WTC11 (cell line): ENCODE measurements around the gene RCAN2. TPM values are rescaled to one million over a fixed set of nuclear protein-coding genes. Genes with fewer than 3 reads are reported as not detected.

ENCODE experiments used
- ATAC-seq: fragments of 200-7000 bp; cut with Tn5 transposase; 2 replicates; pipeline ENCODE4 v1.10.0; 2021; ENCODE audit warnings: mild to moderate bottlenecking, moderate library complexity
- CTCF ChIA-PET: fragments of 300-600 bp; sonication (Branson Sonifier 250); formaldehyde crosslinking; loops from one replicate; lab custom pipeline; 2021; ENCODE audit warnings: antibody characterized with exemption; lab: Charles Lee
- POLR2A ChIA-PET: fragments of 350-600 bp; sonication (Branson Sonifier 250); formaldehyde crosslinking; loops from one replicate; lab custom pipeline; 2021; ENCODE audit warnings: antibody characterized with exemption; lab: Charles Lee
- DNase-seq: peaks from one replicate; pipeline ENCODE4 v3.0.0; 2021; ENCODE audit warnings: low spot score
- H3K27ac Mint-ChIP-seq: 2 replicates; pipeline ENCODE4 v1.8.0; 2021; ENCODE audit warnings: mixed read lengths
- H3K27me3 Mint-ChIP-seq: 2 replicates; pipeline ENCODE4 v1.8.0; 2021; ENCODE audit warnings: low read depth, mild to moderate bottlenecking, moderate library complexity, mixed read lengths
- H3K36me3 Mint-ChIP-seq: 2 replicates; pipeline ENCODE4 v1.8.0; 2021; ENCODE audit warnings: mixed read lengths
- H3K4me1 Mint-ChIP-seq: 2 replicates; pipeline ENCODE4 v1.8.0; 2022; ENCODE audit warnings: mixed read lengths
- H3K4me3 Mint-ChIP-seq: 2 replicates; pipeline ENCODE4 v1.8.0; 2021; ENCODE audit warnings: mild to moderate bottlenecking, moderate library complexity, mixed read lengths
- H3K9me3 Mint-ChIP-seq: 2 replicates; pipeline ENCODE4 v1.8.0; 2021; ENCODE audit warnings: mixed read lengths
- CDX4 ChIP-seq: fragments of 250-450 bp; sonication (Bioruptor Pico); IDR thresholded peaks from 2 replicates; pipeline ENCODE4 v1.9.0; 2021; ENCODE audit warnings: moderate library complexity, mild to moderate bottlenecking, inconsistent platforms, borderline replicate concordance
- FOXP4 ChIP-seq: sonication (generic); formaldehyde crosslinking; IDR thresholded peaks from 2 replicates; pipeline ENCODE4 v1.8.0; 2022; ENCODE audit warnings: mild to moderate bottlenecking, missing genetic modification reagents
- MAX ChIP-seq: sonication (generic); formaldehyde crosslinking; IDR thresholded peaks from 2 replicates; pipeline ENCODE4 v1.8.0; 2022; ENCODE audit warnings: mild to moderate bottlenecking, missing genetic modification reagents
- MLX ChIP-seq: sonication (generic); formaldehyde crosslinking; IDR thresholded peaks from 2 replicates; pipeline ENCODE4 v1.8.1; 2023; ENCODE audit warnings: mild to moderate bottlenecking, missing genetic modification reagents, moderate library complexity
- MYBL2 ChIP-seq: sonication (generic); formaldehyde crosslinking; IDR thresholded peaks from 2 replicates; pipeline ENCODE4 v1.8.1; 2023; ENCODE audit warnings: mild to moderate bottlenecking, moderate library complexity, missing genetic modification reagents
- TCF7 ChIP-seq: sonication (generic); formaldehyde crosslinking; IDR thresholded peaks from 2 replicates; pipeline ENCODE4 v1.8.0; 2022; ENCODE audit warnings: mild to moderate bottlenecking, low read depth, missing genetic modification reagents, moderate library complexity
- ZBTB21 ChIP-seq: sonication (generic); formaldehyde crosslinking; IDR thresholded peaks from 2 replicates; pipeline ENCODE4 v1.8.1; 2023; ENCODE audit warnings: mild to moderate bottlenecking, missing genetic modification reagents, borderline replicate concordance
- ZMAT4 ChIP-seq: fragments of 250-450 bp; sonication (Bioruptor Pico); IDR thresholded peaks from 2 replicates; pipeline ENCODE4 v1.9.0; 2021; ENCODE audit warnings: mild to moderate bottlenecking
- total RNA-seq: library from RNA; stranded (reverse); gene quantifications from 3 replicates; pipeline ENCODE4 v1.2.3, GENCODE V29; 2021
- TF ChIP-seq, protein P1 (sequence below): sonication (generic); formaldehyde crosslinking; IDR thresholded peaks from 2 replicates; pipeline ENCODE4 v1.8.1; 2023; ENCODE audit warnings: mild to moderate bottlenecking, missing genetic modification reagents
- TF ChIP-seq, protein P2 (sequence below): sonication (generic); formaldehyde crosslinking; IDR thresholded peaks from 2 replicates; pipeline ENCODE4 v1.8.1; 2023; ENCODE audit warnings: mild to moderate bottlenecking, moderate library complexity, missing genetic modification reagents
- TF ChIP-seq, protein P3 (sequence below): sonication (generic); formaldehyde crosslinking; IDR thresholded peaks from 2 replicates; pipeline ENCODE4 v1.8.0; 2022; ENCODE audit warnings: missing genetic modification reagents

RCAN2 gene
- total RNA-seq, 1 experiment from 2014 or later, result 3.9 TPM

- H3K4me1 Mint-ChIP-seq, result peaks cover 34% of the 10 kb centered on the region
- CTCF ChIA-PET, result interaction anchor here (0.7 to 2.5 kb wide), 31 partner anchors 8 to 615 kb away, joined by 3 to 39 read pairs (median 5); partner anchors contain the start of gene PLA2G7
- H3K9me3 Mint-ChIP-seq, result no peaks in the 10 kb centered on the region
- H3K27me3 Mint-ChIP-seq, result peaks cover 50% of the 10 kb centered on the region
- DNase-seq, result peak; percentile 56
- H3K36me3 Mint-ChIP-seq, result no peaks in the 10 kb centered on the region
- no peak overlapping the region for H3K27ac Mint-ChIP-seq
- H3K4me3 Mint-ChIP-seq, result peak overlapping the region; percentile 57
- TF ChIP-seq MAX (peak; percentile 35; the same call in 1 of the 2 replicates), FOXP4 (CRISPR knock-in tag) (no peak), TCF7 (CRISPR knock-in tag) (no peak), ZBTB21 (no peak), CDX4 (CRISPR knock-in tag) (no peak), ZMAT4 (CRISPR knock-in tag) (no peak), MLX (no peak), MYBL2 (CRISPR knock-in tag) (no peak)
- TF ChIP-seq, protein P1, sequence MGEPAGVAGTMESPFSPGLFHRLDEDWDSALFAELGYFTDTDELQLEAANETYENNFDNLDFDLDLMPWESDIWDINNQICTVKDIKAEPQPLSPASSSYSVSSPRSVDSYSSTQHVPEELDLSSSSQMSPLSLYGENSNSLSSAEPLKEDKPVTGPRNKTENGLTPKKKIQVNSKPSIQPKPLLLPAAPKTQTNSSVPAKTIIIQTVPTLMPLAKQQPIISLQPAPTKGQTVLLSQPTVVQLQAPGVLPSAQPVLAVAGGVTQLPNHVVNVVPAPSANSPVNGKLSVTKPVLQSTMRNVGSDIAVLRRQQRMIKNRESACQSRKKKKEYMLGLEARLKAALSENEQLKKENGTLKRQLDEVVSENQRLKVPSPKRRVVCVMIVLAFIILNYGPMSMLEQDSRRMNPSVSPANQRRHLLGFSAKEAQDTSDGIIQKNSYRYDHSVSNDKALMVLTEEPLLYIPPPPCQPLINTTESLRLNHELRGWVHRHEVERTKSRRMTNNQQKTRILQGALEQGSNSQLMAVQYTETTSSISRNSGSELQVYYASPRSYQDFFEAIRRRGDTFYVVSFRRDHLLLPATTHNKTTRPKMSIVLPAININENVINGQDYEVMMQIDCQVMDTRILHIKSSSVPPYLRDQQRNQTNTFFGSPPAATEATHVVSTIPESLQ (CRISPR knock-in tag), result no peak
- TF ChIP-seq, protein P2, sequence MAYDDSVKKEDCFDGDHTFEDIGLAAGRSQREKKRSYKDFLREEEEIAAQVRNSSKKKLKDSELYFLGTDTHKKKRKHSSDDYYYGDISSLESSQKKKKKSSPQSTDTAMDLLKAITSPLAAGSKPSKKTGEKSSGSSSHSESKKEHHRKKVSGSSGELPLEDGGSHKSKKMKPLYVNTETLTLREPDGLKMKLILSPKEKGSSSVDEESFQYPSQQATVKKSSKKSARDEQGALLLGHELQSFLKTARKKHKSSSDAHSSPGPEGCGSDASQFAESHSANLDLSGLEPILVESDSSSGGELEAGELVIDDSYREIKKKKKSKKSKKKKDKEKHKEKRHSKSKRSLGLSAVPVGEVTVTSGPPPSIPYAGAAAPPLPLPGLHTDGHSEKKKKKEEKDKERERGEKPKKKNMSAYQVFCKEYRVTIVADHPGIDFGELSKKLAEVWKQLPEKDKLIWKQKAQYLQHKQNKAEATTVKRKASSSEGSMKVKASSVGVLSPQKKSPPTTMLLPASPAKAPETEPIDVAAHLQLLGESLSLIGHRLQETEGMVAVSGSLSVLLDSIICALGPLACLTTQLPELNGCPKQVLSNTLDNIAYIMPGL (CRISPR knock-in tag), result peak; percentile 76; the same call in 1 of the 2 replicates
- TF ChIP-seq, protein P3, sequence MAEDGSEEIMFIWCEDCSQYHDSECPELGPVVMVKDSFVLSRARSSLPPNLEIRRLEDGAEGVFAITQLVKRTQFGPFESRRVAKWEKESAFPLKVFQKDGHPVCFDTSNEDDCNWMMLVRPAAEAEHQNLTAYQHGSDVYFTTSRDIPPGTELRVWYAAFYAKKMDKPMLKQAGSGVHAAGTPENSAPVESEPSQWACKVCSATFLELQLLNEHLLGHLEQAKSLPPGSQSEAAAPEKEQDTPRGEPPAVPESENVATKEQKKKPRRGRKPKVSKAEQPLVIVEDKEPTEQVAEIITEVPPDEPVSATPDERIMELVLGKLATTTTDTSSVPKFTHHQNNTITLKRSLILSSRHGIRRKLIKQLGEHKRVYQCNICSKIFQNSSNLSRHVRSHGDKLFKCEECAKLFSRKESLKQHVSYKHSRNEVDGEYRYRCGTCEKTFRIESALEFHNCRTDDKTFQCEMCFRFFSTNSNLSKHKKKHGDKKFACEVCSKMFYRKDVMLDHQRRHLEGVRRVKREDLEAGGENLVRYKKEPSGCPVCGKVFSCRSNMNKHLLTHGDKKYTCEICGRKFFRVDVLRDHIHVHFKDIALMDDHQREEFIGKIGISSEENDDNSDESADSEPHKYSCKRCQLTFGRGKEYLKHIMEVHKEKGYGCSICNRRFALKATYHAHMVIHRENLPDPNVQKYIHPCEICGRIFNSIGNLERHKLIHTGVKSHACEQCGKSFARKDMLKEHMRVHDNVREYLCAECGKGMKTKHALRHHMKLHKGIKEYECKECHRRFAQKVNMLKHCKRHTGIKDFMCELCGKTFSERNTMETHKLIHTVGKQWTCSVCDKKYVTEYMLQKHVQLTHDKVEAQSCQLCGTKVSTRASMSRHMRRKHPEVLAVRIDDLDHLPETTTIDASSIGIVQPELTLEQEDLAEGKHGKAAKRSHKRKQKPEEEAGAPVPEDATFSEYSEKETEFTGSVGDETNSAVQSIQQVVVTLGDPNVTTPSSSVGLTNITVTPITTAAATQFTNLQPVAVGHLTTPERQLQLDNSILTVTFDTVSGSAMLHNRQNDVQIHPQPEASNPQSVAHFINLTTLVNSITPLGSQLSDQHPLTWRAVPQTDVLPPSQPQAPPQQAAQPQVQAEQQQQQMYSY, result no peak
- peak; percentile 73 for ATAC-seq
- POLR2A ChIA-PET, result interaction anchor here (0.9 to 1.2 kb wide), 3 partner anchors 10 to 164 kb away, joined by 3 to 4 read pairs (median 3); no protein-coding TSS in a partner anchor
These were observed 639 bp upstream of the RCAN2 start for GRCh38 chr6:46491628-46492547.
